K562 (cell line): ENCODE results near the gene CCDC68.

Experiments used
- CBX3 ChIP-seq, 2 experiments: IDR thresholded peaks; 1 replicate in 1 of 2; 2 replicates in 1 of 2; pipeline ENCODE4 v1.6.1; 2012; ENCODE audit warnings: inconsistent platforms in 2 of 2, low read length in 2 of 2, borderline replicate concordance in 1 of 2, control low read depth in 1 of 2
- CTCF ChIP-seq, 3 experiments: IDR thresholded peaks in 2 of 3; conservative IDR thresholded peaks in 1 of 3; 2 replicates each; pipeline ENCODE4 v1.5.1; 2011 to 2012; ENCODE audit warnings: low read length in 3 of 3, mild to moderate bottlenecking in 3 of 3, control low read depth in 2 of 3, improper control_type of control experiment in 1 of 3, inconsistent platforms in 1 of 3, low read depth in 1 of 3, mixed read lengths in 1 of 3, moderate library complexity in 1 of 3; ENCODE audit not compliant: insufficient read depth in 2 of 3
- GABPA ChIP-seq: fragments of 200-800 bp; sonication (Bioruptor generic); conservative IDR thresholded peaks from 2 replicates; pipeline ENCODE4 v1.6.1; 2016; ENCODE audit warnings: low read depth, missing genetic modification characterization, missing compliant biosample characterization
- HCFC1 ChIP-seq: IDR thresholded peaks from 2 replicates; pipeline ENCODE4 v1.6.1; 2012; ENCODE audit warnings: low read depth, low read length, improper control_type of control experiment
- NCOA2 ChIP-seq, 2 experiments: fragments of 450-650 bp; IDR thresholded peaks; 2 replicates each; pipeline ENCODE4 v1.6.1; 2018; ENCODE audit warnings: mild to moderate bottlenecking in 2 of 2, moderate library complexity in 1 of 2; ENCODE audit not compliant: partially characterized antibody in 2 of 2
- TFAM ChIP-seq: fragments of 250-450 bp; sonication (Bioruptor Pico); conservative IDR thresholded peaks from 2 replicates; pipeline ENCODE4 v1.5.0; 2021; ENCODE audit warnings: mild to moderate bottlenecking, moderate library complexity
- YBX1 ChIP-seq: fragments of 450-650 bp; IDR thresholded peaks from 2 replicates; pipeline ENCODE4 v1.7.1; 2016; ENCODE audit warnings: mild to moderate bottlenecking

GRCh38 chr18:54932472-54932871 lies 26.8 kb downstream of the CCDC68 start:
- no peak for TF ChIP-seq CTCF (IDR thresholded peaks at IDR 0.05 in 2 of 3, conservative IDR thresholded peaks at IDR 0.05 in 1 of 3; ENCODE audit: insufficient read depth in 2 of 3, low read depth in 1 of 3, low read length in 3 of 3)
- TF ChIP-seq HCFC1 = no peak
- no peak for TF ChIP-seq YBX1
- TF ChIP-seq TFAM = no peak
- TF ChIP-seq NCOA2 (IDR thresholded peaks at IDR 0.05; ENCODE audit: partially characterized antibody in 2 of 2) = no peak
- TF ChIP-seq GABPA (tag) = no peak
- TF ChIP-seq CBX3 (IDR thresholded peaks at IDR 0.05; ENCODE audit: borderline replicate concordance in 1 of 2, low read length in 2 of 2) = no peak
